K562 (cell line): Measurements from ENCODE around the gene GPR4. TPM values are rescaled to one million over a fixed set of nuclear protein-coding genes. Genes with fewer than 3 reads are reported as not detected.

Experiments
- ATAC-seq: fragments of 200-7000 bp; cut with Tn5 transposase; 3 replicates; pipeline ENCODE4 v1.9.1; 2020; ENCODE audit warnings: moderate library complexity
- BruUV-seq: library from RNA; stranded (reverse); fragments of 400-500 nt; replicated peaks from 2 replicates; lab custom pipeline; 2021; lab: Mats Ljungman, UMichigan
- CTCF ChIA-PET: fragments of 300-600 bp; formaldehyde crosslinking; extraction: SDS; loops from one replicate; lab custom pipeline; 2021; ENCODE audit warnings: low intra/inter-chr PET ratio; lab: Yijun Ruan, JAX
- POLR2A ChIA-PET: fragments of 300-600, 350-650 bp; sonication (Branson Sonifier 250); formaldehyde crosslinking; extraction: SDS; loops from one replicate; lab custom pipeline; 2021; ENCODE audit warnings: antibody characterized with exemption, inconsistent platforms; lab: Yijun Ruan, JAX
- DNase-seq, 4 experiments: peaks; one replicate each; pipeline versions ENCODE4 v3.0.0 to v3.0.0-alpha.2; 2011 to 2018; ENCODE audit warnings: low spot score in 3 of 4, mixed read lengths in 3 of 4; ENCODE audit errors: extremely low read depth in 1 of 4
- FAIRE-seq: peaks from 2 replicates; lab custom pipeline; 2011; peaks lifted over from hg19 to GRCh38; lab: Jason Lieb, UNC
- H2AFZ ChIP-seq: 2 replicates; pipeline ENCODE4 v1.6.0; 2011; ENCODE audit warnings: low read depth, low read length, control low read depth, inconsistent platforms
- H3K27ac ChIP-seq: fragments of 200-600 bp; 3 replicates; pipeline ENCODE4 v1.8.0; 2011; ENCODE audit warnings: low read depth, mild to moderate bottlenecking, control low read depth, inconsistent platforms, low read length, moderate library complexity, mixed read lengths; ENCODE audit errors: extremely low read depth
- H3K27me3 ChIP-seq, 2 experiments: fragments of 300-600 bp in 1 of 2; 2 replicates in 1 of 2; 3 replicates in 1 of 2; pipeline versions ENCODE4 v1.6.0 to v1.8.0; 2011; ENCODE audit warnings: inconsistent platforms in 2 of 2, low read length in 2 of 2, mild to moderate bottlenecking in 1 of 2, mixed read lengths in 1 of 2, moderate library complexity in 1 of 2; ENCODE audit not compliant: control insufficient read depth in 2 of 2, insufficient read depth in 2 of 2
- H3K36me3 ChIP-seq: fragments of 300-600 bp; 3 replicates; pipeline ENCODE4 v1.8.0; 2011; ENCODE audit warnings: mild to moderate bottlenecking, low read length, inconsistent platforms; ENCODE audit not compliant: control insufficient read depth, insufficient read depth
- H3K4me1 ChIP-seq, 2 experiments: fragments of 200-600 bp in 1 of 2; replicated peaks in 1 of 2; 2 replicates in 1 of 2; 3 replicates in 1 of 2; pipeline versions ENCODE4 v1.5.1 to v1.8.0; 2011; ENCODE audit warnings: inconsistent platforms in 2 of 2, low read length in 2 of 2, mild to moderate bottlenecking in 1 of 2, mixed read lengths in 1 of 2, moderate library complexity in 1 of 2; ENCODE audit not compliant: control insufficient read depth in 2 of 2, insufficient read depth in 2 of 2
- H3K4me2 ChIP-seq: 2 replicates; pipeline ENCODE4 v1.6.1; 2011; ENCODE audit warnings: low read length, control low read depth, inconsistent platforms, mixed read lengths; ENCODE audit not compliant: insufficient read depth
- H3K4me3 ChIP-seq: fragments of 200-600 bp; sonication (generic), shearing (Covaris generic); 2 replicates; pipeline ENCODE4 v1.5.1; 2016; ENCODE audit warnings: control low read depth, inconsistent platforms
- H3K79me2 ChIP-seq: fragments of 200-600 bp; 3 replicates; pipeline ENCODE4 v1.8.0; 2011; ENCODE audit warnings: low read length, inconsistent platforms; ENCODE audit not compliant: control insufficient read depth, insufficient read depth
- H3K9ac ChIP-seq, 2 experiments: 2 replicates each; pipeline versions ENCODE4 v1.6.0 to v1.6.1; 2011; ENCODE audit warnings: low read depth in 2 of 2, low read length in 2 of 2, control low read depth in 1 of 2, inconsistent platforms in 1 of 2, mild to moderate bottlenecking in 1 of 2, mixed read lengths in 1 of 2; ENCODE audit not compliant: insufficient read depth in 1 of 2
- H3K9me1 ChIP-seq: one replicate; pipeline ENCODE4 v1.6.0; 2011; ENCODE audit warnings: inconsistent platforms, mild to moderate bottlenecking, low read length, moderate library complexity; ENCODE audit not compliant: control insufficient read depth, insufficient read depth
- H3K9me3 ChIP-seq: replicated peaks from 2 replicates; pipeline ENCODE4 v1.5.1; 2011; ENCODE audit warnings: low read depth, low read length, inconsistent platforms; ENCODE audit not compliant: control insufficient read depth, insufficient read depth
- H4K20me1 ChIP-seq: replicated peaks from 2 replicates; pipeline ENCODE4 v1.6.1; 2011; ENCODE audit warnings: low read length, inconsistent platforms, mixed read lengths; ENCODE audit not compliant: control insufficient read depth, insufficient read depth
- CHCHD3 ChIP-seq: fragments of 250-450 bp; sonication (Bioruptor Pico); IDR thresholded peaks from 2 replicates; pipeline ENCODE4 v2.1.2; 2022; ENCODE audit warnings: mild to moderate bottlenecking
- DNMT1 ChIP-seq: fragments of 450-650 bp; IDR thresholded peaks from 2 replicates; pipeline ENCODE4 v1.6.1; 2016; ENCODE audit warnings: antibody characterized with exemption, mild to moderate bottlenecking
- ETS2 ChIP-seq: IDR thresholded peaks from 2 replicates; pipeline ENCODE4 v1.6.1; 2016; ENCODE audit warnings: borderline replicate concordance, missing genetic modification characterization, mild to moderate bottlenecking, moderate library complexity, missing compliant biosample characterization; ENCODE audit not compliant: poor library complexity, severe bottlenecking
- FOXA3 ChIP-seq, 2 experiments: fragments of 450-650 bp in 1 of 2; sonication (generic) in 1 of 2; formaldehyde crosslinking; IDR thresholded peaks in 1 of 2; conservative IDR thresholded peaks in 1 of 2; 2 replicates each; pipeline versions ENCODE4 v1.4.0 to v1.8.0; 2020 to 2022; ENCODE audit warnings: mild to moderate bottlenecking in 2 of 2, missing genetic modification reagents in 1 of 2
- HDAC6 ChIP-seq: IDR thresholded peaks from 2 replicates; pipeline ENCODE4 v1.6.1; 2012; ENCODE audit warnings: low read depth, mild to moderate bottlenecking, control low read depth, inconsistent platforms, low read length, moderate library complexity
- HOMEZ ChIP-seq: fragments of 250-450 bp; sonication (Bioruptor Pico); IDR thresholded peaks from 2 replicates; pipeline ENCODE4 v1.4.0; 2020; ENCODE audit warnings: mild to moderate bottlenecking, moderate library complexity
- ILF3 ChIP-seq: fragments of 450-650 bp; IDR thresholded peaks from 2 replicates; pipeline ENCODE4 v1.6.1; 2018; ENCODE audit warnings: antibody characterized with exemption, mild to moderate bottlenecking, moderate library complexity, borderline replicate concordance
- NFE2 ChIP-seq: IDR thresholded peaks from 2 replicates; pipeline ENCODE4 v1.6.1; 2014; ENCODE audit warnings: antibody characterized with exemption, low read depth
- SLC30A9 ChIP-seq: fragments of 250-450 bp; sonication (Bioruptor Pico); IDR thresholded peaks from 2 replicates; pipeline ENCODE4 v1.8.0; 2022; ENCODE audit warnings: mild to moderate bottlenecking, moderate library complexity
- TCF3 ChIP-seq: sonication (generic); formaldehyde crosslinking; IDR thresholded peaks from 2 replicates; pipeline ENCODE4 v1.4.0; 2020; ENCODE audit warnings: mild to moderate bottlenecking, missing genetic modification reagents
- THRAP3 ChIP-seq: fragments of 450-650 bp; IDR thresholded peaks from 2 replicates; pipeline ENCODE4 v1.6.1; 2016; ENCODE audit warnings: mild to moderate bottlenecking, inconsistent platforms, borderline replicate concordance
- ZC3H4 ChIP-seq: sonication (generic); formaldehyde crosslinking; IDR thresholded peaks from 2 replicates; pipeline ENCODE4 v1.9.0; 2021; ENCODE audit warnings: missing genetic modification reagents, borderline replicate concordance
- WGBS: fragments of 100-300 bp; shearing (Covaris generic); methylation state at CpG from one replicate; pipeline ENCODE4 v1.1.6; 2016; ENCODE audit warnings: low coverage, mixed read lengths; ENCODE audit not compliant: insufficient coverage; ENCODE audit errors: missing lambda C conversion rate; 5-methylcytosine and 5-hydroxymethylcytosine counted together
- in situ Hi-C: fragments of 300-500 bp; cut with MboI; formaldehyde crosslinking; loops from 4 replicates; pipeline ENCODE4 v1.15.0; 2018; ENCODE audit warnings: inconsistent platforms, mixed read lengths
- intact Hi-C: fragments of 100-400 bp; cut with micrococcal nuclease; formaldehyde crosslinking; loops from 2 replicates; pipeline ENCODE4 v1.14.2; 2022
- polyA plus RNA-seq, 8 experiments: library from polyadenylated mRNA; depleted of rRNA in 4 of 8; stranded (reverse) in 5 of 8; unstranded in 3 of 8; fragments of >200 nt; fragmentation: Nextera tagmentation in 2 of 8; fragmentation: Illumina TruSeq in 1 of 8; extraction: Ambion mirVana in 2 of 8; extraction: Trizol in 1 of 8; gene quantifications; 2 replicates each; pipeline versions ENCODE4 v1.2.1 to v1.2.3, GENCODE V29; 2011 to 2014; ENCODE audit warnings: inconsistent platforms in 1 of 8, missing spikeins in 1 of 8
- total RNA-seq, 7 experiments: library from RNA; depleted of rRNA in 6 of 7; stranded (reverse); fragments of >200 nt in 6 of 7; fragmentation: Illumina TruSeq in 2 of 7; extraction: Trizol in 2 of 7; gene quantifications; 2 replicates each; pipeline versions ENCODE4 v1.2.1 to v1.2.3, GENCODE V29; 2011 to 2021; ENCODE audit warnings: low replicate concordance in 1 of 7
- TF ChIP-seq, protein P1 (sequence below), 2 experiments: fragments of 450-650 bp in 1 of 2; sonication (generic) in 1 of 2; formaldehyde crosslinking in 1 of 2; IDR thresholded peaks in 1 of 2; conservative IDR thresholded peaks in 1 of 2; 2 replicates each; pipeline versions ENCODE4 v1.6.1 to v1.8.1; 2016 to 2023; ENCODE audit warnings: mild to moderate bottlenecking in 2 of 2, moderate library complexity in 2 of 2, inconsistent platforms in 1 of 2, missing genetic modification reagents in 1 of 2
- TF ChIP-seq, protein P2 (sequence below): sonication (generic); formaldehyde crosslinking; IDR thresholded peaks from 2 replicates; pipeline ENCODE4 v1.8.1; 2022; ENCODE audit warnings: missing genetic modification reagents

The GPR4 gene
- total and polyA plus RNA-seq, 9 of the 15 experiments (the other 6 are each of a cell fraction or from before 2014, with no cell fraction given): 0.03 to 0.09 (median 0.04) TPM; not detected in 5

- TF ChIP-seq, protein P1, sequence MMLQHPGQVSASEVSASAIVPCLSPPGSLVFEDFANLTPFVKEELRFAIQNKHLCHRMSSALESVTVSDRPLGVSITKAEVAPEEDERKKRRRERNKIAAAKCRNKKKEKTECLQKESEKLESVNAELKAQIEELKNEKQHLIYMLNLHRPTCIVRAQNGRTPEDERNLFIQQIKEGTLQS (IDR thresholded peaks at IDR 0.05): peak; percentile 45
- TF ChIP-seq, protein P1 (CRISPR knock-in tag; conservative IDR thresholded peaks at IDR 0.05): no peak
- TF ChIP-seq HDAC6 (no peak), TCF3 (CRISPR knock-in tag) (no peak)
These were observed 28.5 kb upstream of the GPR4 start (continued) for GRCh38 chr19:45630463-45630862.

DNA sequence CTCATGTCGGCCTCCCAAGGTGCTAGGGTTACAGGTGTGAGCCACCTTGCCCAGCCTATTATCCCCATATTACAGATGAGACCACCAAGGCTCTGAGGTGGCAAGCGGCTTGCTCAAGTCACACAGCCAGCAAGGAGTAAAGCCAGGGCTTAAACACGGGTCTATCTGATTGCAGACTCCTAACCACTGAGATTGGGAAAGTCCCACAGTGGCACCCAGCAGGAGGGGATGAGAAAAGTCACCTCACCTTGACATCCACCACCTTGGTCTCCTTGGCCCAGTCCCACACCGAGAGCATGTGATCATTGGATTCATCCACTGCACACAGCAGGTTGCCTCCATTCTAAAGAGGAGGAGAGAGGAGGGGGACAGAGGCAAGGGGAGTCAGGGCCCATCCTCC, 27.7 kb upstream of the GPR4 start:
- no TSS peak for BruUV-seq
- H3K79me2 ChIP-seq: no peaks in the 10 kb centered on the region
- peaks cover 7 to 18% of the 10 kb centered on the region in 2 experiments for H3K4me1 ChIP-seq
- no peaks in the 10 kb centered on the region for H3K9me3 ChIP-seq
- 76% methylated on average over 4 of the region's 4 CpGs for WGBS
- H3K9me1 ChIP-seq: no peaks in the 10 kb centered on the region
- H3K27me3 ChIP-seq: no peaks in the 10 kb centered on the region; a peak in 1 of 5 replicates
- TF ChIP-seq, protein P2, sequence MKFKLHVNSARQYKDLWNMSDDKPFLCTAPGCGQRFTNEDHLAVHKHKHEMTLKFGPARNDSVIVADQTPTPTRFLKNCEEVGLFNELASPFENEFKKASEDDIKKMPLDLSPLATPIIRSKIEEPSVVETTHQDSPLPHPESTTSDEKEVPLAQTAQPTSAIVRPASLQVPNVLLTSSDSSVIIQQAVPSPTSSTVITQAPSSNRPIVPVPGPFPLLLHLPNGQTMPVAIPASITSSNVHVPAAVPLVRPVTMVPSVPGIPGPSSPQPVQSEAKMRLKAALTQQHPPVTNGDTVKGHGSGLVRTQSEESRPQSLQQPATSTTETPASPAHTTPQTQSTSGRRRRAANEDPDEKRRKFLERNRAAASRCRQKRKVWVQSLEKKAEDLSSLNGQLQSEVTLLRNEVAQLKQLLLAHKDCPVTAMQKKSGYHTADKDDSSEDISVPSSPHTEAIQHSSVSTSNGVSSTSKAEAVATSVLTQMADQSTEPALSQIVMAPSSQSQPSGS (CRISPR knock-in tag): no peak
- TF ChIP-seq ILF3: no peak
- no peak for TF ChIP-seq HOMEZ
- no peak for TF ChIP-seq FOXA3 (CRISPR knock-in tag; conservative IDR thresholded peaks at IDR 0.05 in 1 of 2, IDR thresholded peaks at IDR 0.05 in 1 of 2)
- TF ChIP-seq CHCHD3 (CRISPR knock-in tag): no peak
- TF ChIP-seq DNMT1: no peak
- TF ChIP-seq ETS2: no peak
- TF ChIP-seq NFE2: no peak
- TF ChIP-seq THRAP3: no peak
- TF ChIP-seq SLC30A9 (CRISPR knock-in tag): no peak
- TF ChIP-seq ZC3H4 (CRISPR knock-in tag): no peak
- no peak overlapping the region; a peak in 1 of 4 replicates for H3K9ac ChIP-seq
- DNase-seq (no peak), ATAC-seq (no peak), FAIRE-seq (no peak)
- no peak overlapping the region for H2AFZ ChIP-seq
- no peak overlapping the region for H3K4me2 ChIP-seq
- H3K4me3 ChIP-seq: no peak overlapping the region
- in situ Hi-C loops: no loop called here
- no peaks in the 10 kb centered on the region; the same call in 1 of the 2 replicates for H4K20me1 ChIP-seq
- CTCF ChIA-PET: no interaction called here
- H3K36me3 ChIP-seq: peaks cover 45% of the 10 kb centered on the region; the same call in 2 of the 3 replicates
- intact Hi-C loops: no loop called here
- no peak overlapping the region for H3K27ac ChIP-seq
- POLR2A ChIA-PET: interaction anchor here (0.8 kb wide), 1 partner anchor 9 kb away, joined by 4 read pairs; no protein-coding TSS in a partner anchor
